K562 (cell line): ENCODE results near the gene HIF1A. TPM values are rescaled to one million over a fixed set of nuclear protein-coding genes. Genes with fewer than 3 reads are reported as not detected.

Experiments used
- ATAC-seq: fragments of 200-7000 bp; cut with Tn5 transposase; 3 replicates; pipeline ENCODE4 v1.9.1; 2020; ENCODE audit warnings: moderate library complexity
- BruUV-seq: library from RNA; stranded (reverse); fragments of 400-500 nt; replicated peaks from 2 replicates; lab custom pipeline; 2021; lab: Mats Ljungman, UMichigan
- CTCF ChIA-PET: fragments of 300-600 bp; formaldehyde crosslinking; extraction: SDS; loops from one replicate; lab custom pipeline; 2021; ENCODE audit warnings: low intra/inter-chr PET ratio; lab: Yijun Ruan, JAX
- POLR2A ChIA-PET: fragments of 300-600, 350-650 bp; sonication (Branson Sonifier 250); formaldehyde crosslinking; extraction: SDS; loops from one replicate; lab custom pipeline; 2021; ENCODE audit warnings: antibody characterized with exemption, inconsistent platforms; lab: Yijun Ruan, JAX
- DNase-seq, 4 experiments: peaks; one replicate each; pipeline versions ENCODE4 v3.0.0 to v3.0.0-alpha.2; 2011 to 2018; ENCODE audit warnings: low spot score in 3 of 4, mixed read lengths in 3 of 4; ENCODE audit errors: extremely low read depth in 1 of 4
- FAIRE-seq: peaks from 2 replicates; lab custom pipeline; 2011; peaks lifted over from hg19 to GRCh38; lab: Jason Lieb, UNC
- H2AFZ ChIP-seq: 2 replicates; pipeline ENCODE4 v1.6.0; 2011; ENCODE audit warnings: low read depth, low read length, control low read depth, inconsistent platforms
- H3K27ac ChIP-seq: fragments of 200-600 bp; 3 replicates; pipeline ENCODE4 v1.8.0; 2011; ENCODE audit warnings: low read depth, mild to moderate bottlenecking, control low read depth, inconsistent platforms, low read length, moderate library complexity, mixed read lengths; ENCODE audit errors: extremely low read depth
- H3K27me3 ChIP-seq, 2 experiments: fragments of 300-600 bp in 1 of 2; 2 replicates in 1 of 2; 3 replicates in 1 of 2; pipeline versions ENCODE4 v1.6.0 to v1.8.0; 2011; ENCODE audit warnings: inconsistent platforms in 2 of 2, low read length in 2 of 2, mild to moderate bottlenecking in 1 of 2, mixed read lengths in 1 of 2, moderate library complexity in 1 of 2; ENCODE audit not compliant: control insufficient read depth in 2 of 2, insufficient read depth in 2 of 2
- H3K36me3 ChIP-seq: fragments of 300-600 bp; 3 replicates; pipeline ENCODE4 v1.8.0; 2011; ENCODE audit warnings: mild to moderate bottlenecking, low read length, inconsistent platforms; ENCODE audit not compliant: control insufficient read depth, insufficient read depth
- H3K4me1 ChIP-seq, 2 experiments: fragments of 200-600 bp in 1 of 2; replicated peaks in 1 of 2; 2 replicates in 1 of 2; 3 replicates in 1 of 2; pipeline versions ENCODE4 v1.5.1 to v1.8.0; 2011; ENCODE audit warnings: inconsistent platforms in 2 of 2, low read length in 2 of 2, mild to moderate bottlenecking in 1 of 2, mixed read lengths in 1 of 2, moderate library complexity in 1 of 2; ENCODE audit not compliant: control insufficient read depth in 2 of 2, insufficient read depth in 2 of 2
- H3K4me2 ChIP-seq: 2 replicates; pipeline ENCODE4 v1.6.1; 2011; ENCODE audit warnings: low read length, control low read depth, inconsistent platforms, mixed read lengths; ENCODE audit not compliant: insufficient read depth
- H3K4me3 ChIP-seq: fragments of 200-600 bp; sonication (generic), shearing (Covaris generic); 2 replicates; pipeline ENCODE4 v1.5.1; 2016; ENCODE audit warnings: control low read depth, inconsistent platforms
- H3K79me2 ChIP-seq: fragments of 200-600 bp; 3 replicates; pipeline ENCODE4 v1.8.0; 2011; ENCODE audit warnings: low read length, inconsistent platforms; ENCODE audit not compliant: control insufficient read depth, insufficient read depth
- H3K9ac ChIP-seq, 2 experiments: 2 replicates each; pipeline versions ENCODE4 v1.6.0 to v1.6.1; 2011; ENCODE audit warnings: low read depth in 2 of 2, low read length in 2 of 2, control low read depth in 1 of 2, inconsistent platforms in 1 of 2, mild to moderate bottlenecking in 1 of 2, mixed read lengths in 1 of 2; ENCODE audit not compliant: insufficient read depth in 1 of 2
- H3K9me1 ChIP-seq: one replicate; pipeline ENCODE4 v1.6.0; 2011; ENCODE audit warnings: inconsistent platforms, mild to moderate bottlenecking, low read length, moderate library complexity; ENCODE audit not compliant: control insufficient read depth, insufficient read depth
- H3K9me3 ChIP-seq: replicated peaks from 2 replicates; pipeline ENCODE4 v1.5.1; 2011; ENCODE audit warnings: low read depth, low read length, inconsistent platforms; ENCODE audit not compliant: control insufficient read depth, insufficient read depth
- H4K20me1 ChIP-seq: replicated peaks from 2 replicates; pipeline ENCODE4 v1.6.1; 2011; ENCODE audit warnings: low read length, inconsistent platforms, mixed read lengths; ENCODE audit not compliant: control insufficient read depth, insufficient read depth
- KLF13 ChIP-seq: fragments of 450-650 bp; IDR thresholded peaks from 2 replicates; pipeline ENCODE4 v1.6.1; 2016; ENCODE audit warnings: missing genetic modification characterization, low read depth, mild to moderate bottlenecking, missing compliant biosample characterization, moderate library complexity, borderline replicate concordance
- RAD21 ChIP-seq, 2 experiments: fragments of 250-450 bp in 1 of 2; fragments of 450-650 bp in 1 of 2; sonication (Bioruptor Pico) in 1 of 2; formaldehyde crosslinking in 1 of 2; IDR thresholded peaks in 1 of 2; conservative IDR thresholded peaks in 1 of 2; 2 replicates each; pipeline versions ENCODE4 v1.4.0 to v1.8.0; 2020 to 2022; ENCODE audit warnings: mild to moderate bottlenecking in 2 of 2, moderate library complexity in 1 of 2
- WGBS: fragments of 100-300 bp; shearing (Covaris generic); methylation state at CpG from one replicate; pipeline ENCODE4 v1.1.6; 2016; ENCODE audit warnings: low coverage, mixed read lengths; ENCODE audit not compliant: insufficient coverage; ENCODE audit errors: missing lambda C conversion rate; 5-methylcytosine and 5-hydroxymethylcytosine counted together
- in situ Hi-C: fragments of 300-500 bp; cut with MboI; formaldehyde crosslinking; loops from 4 replicates; pipeline ENCODE4 v1.15.0; 2018; ENCODE audit warnings: inconsistent platforms, mixed read lengths
- intact Hi-C: fragments of 100-400 bp; cut with micrococcal nuclease; formaldehyde crosslinking; loops from 2 replicates; pipeline ENCODE4 v1.14.2; 2022
- polyA plus RNA-seq, 8 experiments: library from polyadenylated mRNA; depleted of rRNA in 4 of 8; stranded (reverse) in 5 of 8; unstranded in 3 of 8; fragments of >200 nt; fragmentation: Nextera tagmentation in 2 of 8; fragmentation: Illumina TruSeq in 1 of 8; extraction: Ambion mirVana in 2 of 8; extraction: Trizol in 1 of 8; gene quantifications; 2 replicates each; pipeline versions ENCODE4 v1.2.1 to v1.2.3, GENCODE V29; 2011 to 2014; ENCODE audit warnings: inconsistent platforms in 1 of 8, missing spikeins in 1 of 8
- total RNA-seq, 7 experiments: library from RNA; depleted of rRNA in 6 of 7; stranded (reverse); fragments of >200 nt in 6 of 7; fragmentation: Illumina TruSeq in 2 of 7; extraction: Trizol in 2 of 7; gene quantifications; 2 replicates each; pipeline versions ENCODE4 v1.2.1 to v1.2.3, GENCODE V29; 2011 to 2021; ENCODE audit warnings: low replicate concordance in 1 of 7
- TF ChIP-seq, protein P1 (sequence below), 3 experiments: IDR thresholded peaks in 2 of 3; conservative IDR thresholded peaks in 1 of 3; 2 replicates each; pipeline ENCODE4 v1.5.1; 2011 to 2012; ENCODE audit warnings: low read length in 3 of 3, mild to moderate bottlenecking in 3 of 3, control low read depth in 2 of 3, improper control_type of control experiment in 1 of 3, inconsistent platforms in 1 of 3, low read depth in 1 of 3, mixed read lengths in 1 of 3, moderate library complexity in 1 of 3; ENCODE audit not compliant: insufficient read depth in 2 of 3
- TF ChIP-seq, protein P2 (sequence below): fragments of 250-450 bp; sonication (Bioruptor Pico); IDR thresholded peaks from 2 replicates; pipeline ENCODE4 v1.4.0; 2020; ENCODE audit warnings: mild to moderate bottlenecking, moderate library complexity
- TF ChIP-seq, protein P3 (sequence below), 2 experiments: fragments of 450-650 bp; formaldehyde crosslinking in 1 of 2; IDR thresholded peaks; 2 replicates each; pipeline versions ENCODE4 v1.4.0 to v1.6.1; 2014 to 2020; ENCODE audit warnings: mild to moderate bottlenecking in 2 of 2, borderline replicate concordance in 1 of 2, low read depth in 1 of 2

Gene HIF1A
- total and polyA plus RNA-seq, 9 of the 15 experiments (the other 6 are each of a cell fraction or from before 2014, with no cell fraction given) = 5.9 to 35.3 (median 24.2) TPM

DNA sequence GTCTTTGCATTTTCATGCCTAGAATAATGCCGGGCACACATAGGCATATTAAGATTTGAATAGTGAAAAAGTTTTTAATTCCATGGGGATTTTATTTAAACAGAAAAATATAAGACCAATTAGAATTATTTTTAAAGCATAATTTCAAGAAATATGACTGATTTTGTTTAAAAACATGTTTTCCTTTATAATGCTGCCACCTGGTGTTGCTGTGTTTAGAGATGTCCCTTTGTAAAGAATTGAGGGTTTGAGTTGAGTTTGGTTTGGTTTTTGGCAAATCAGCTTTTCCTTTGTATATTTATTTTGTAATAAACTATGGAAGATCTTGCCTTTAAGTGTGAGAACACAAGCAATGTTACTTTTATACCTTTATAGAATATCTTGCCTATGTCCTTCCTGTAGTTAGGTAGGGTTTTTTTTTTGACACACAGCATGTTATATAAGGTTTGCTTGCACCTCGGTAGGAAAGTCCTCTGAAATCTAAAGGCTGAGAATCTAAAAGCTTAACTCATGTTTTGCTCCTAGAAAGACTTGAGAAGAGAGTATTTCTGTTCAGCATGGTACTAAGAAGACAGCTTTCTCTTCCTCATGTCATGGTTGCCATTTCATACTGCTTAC lies 35.6 kb downstream of the HIF1A start:
- ATAC-seq (no peak), DNase-seq (no peak), FAIRE-seq (no peak)
- no peak overlapping the region for H3K9ac ChIP-seq
- ChIA-PET POLR2A (interaction anchor here (0.8 kb wide), 1 partner anchor 20 kb away, joined by 3 read pairs; no protein-coding TSS in a partner anchor), CTCF (interaction anchor here (0.9 to 2.2 kb wide), 3 partner anchors 256 to 269 kb away, joined by 3 to 10 read pairs (median 4); no protein-coding TSS in a partner anchor)
- H3K27ac ChIP-seq = no peak overlapping the region
- no peaks in the 10 kb centered on the region for H3K4me1 ChIP-seq
- BruUV-seq = no TSS peak
- H3K27me3 ChIP-seq = no peaks in the 10 kb centered on the region
- no peaks in the 10 kb centered on the region for H3K9me1 ChIP-seq
- no peaks in the 10 kb centered on the region for H4K20me1 ChIP-seq
- no peaks in the 10 kb centered on the region for H3K9me3 ChIP-seq
- H3K36me3 ChIP-seq = peaks cover 89% of the 10 kb centered on the region
- H3K4me2 ChIP-seq = no peak overlapping the region
- no peak overlapping the region for H3K4me3 ChIP-seq
- H2AFZ ChIP-seq = no peak overlapping the region
- peaks cover 2% of the 10 kb centered on the region; the same call in 1 of the 3 replicates for H3K79me2 ChIP-seq
- WGBS = 86% methylated on average over 2 of the region's 2 CpGs
- in situ Hi-C loops (loop anchor here (10.0 kb wide), 1 partner anchor 266 kb away; no protein-coding TSS in a partner anchor), intact Hi-C loops (loop anchor here (2.0 kb wide), 1 partner anchor 270 kb away; no protein-coding TSS in a partner anchor)
- no peak for TF ChIP-seq KLF13 (tag)
- TF ChIP-seq, protein P1, sequence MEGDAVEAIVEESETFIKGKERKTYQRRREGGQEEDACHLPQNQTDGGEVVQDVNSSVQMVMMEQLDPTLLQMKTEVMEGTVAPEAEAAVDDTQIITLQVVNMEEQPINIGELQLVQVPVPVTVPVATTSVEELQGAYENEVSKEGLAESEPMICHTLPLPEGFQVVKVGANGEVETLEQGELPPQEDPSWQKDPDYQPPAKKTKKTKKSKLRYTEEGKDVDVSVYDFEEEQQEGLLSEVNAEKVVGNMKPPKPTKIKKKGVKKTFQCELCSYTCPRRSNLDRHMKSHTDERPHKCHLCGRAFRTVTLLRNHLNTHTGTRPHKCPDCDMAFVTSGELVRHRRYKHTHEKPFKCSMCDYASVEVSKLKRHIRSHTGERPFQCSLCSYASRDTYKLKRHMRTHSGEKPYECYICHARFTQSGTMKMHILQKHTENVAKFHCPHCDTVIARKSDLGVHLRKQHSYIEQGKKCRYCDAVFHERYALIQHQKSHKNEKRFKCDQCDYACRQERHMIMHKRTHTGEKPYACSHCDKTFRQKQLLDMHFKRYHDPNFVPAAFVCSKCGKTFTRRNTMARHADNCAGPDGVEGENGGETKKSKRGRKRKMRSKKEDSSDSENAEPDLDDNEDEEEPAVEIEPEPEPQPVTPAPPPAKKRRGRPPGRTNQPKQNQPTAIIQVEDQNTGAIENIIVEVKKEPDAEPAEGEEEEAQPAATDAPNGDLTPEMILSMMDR (IDR thresholded peaks at IDR 0.05 in 2 of 3, conservative IDR thresholded peaks at IDR 0.05 in 1 of 3; ENCODE audit: insufficient read depth in 2 of 3, low read depth in 1 of 3, low read length in 3 of 3) = peak in 2 of 3 experiments; percentile 11 to 38; a peak in 3 of 6 replicates
- TF ChIP-seq, protein P2, sequence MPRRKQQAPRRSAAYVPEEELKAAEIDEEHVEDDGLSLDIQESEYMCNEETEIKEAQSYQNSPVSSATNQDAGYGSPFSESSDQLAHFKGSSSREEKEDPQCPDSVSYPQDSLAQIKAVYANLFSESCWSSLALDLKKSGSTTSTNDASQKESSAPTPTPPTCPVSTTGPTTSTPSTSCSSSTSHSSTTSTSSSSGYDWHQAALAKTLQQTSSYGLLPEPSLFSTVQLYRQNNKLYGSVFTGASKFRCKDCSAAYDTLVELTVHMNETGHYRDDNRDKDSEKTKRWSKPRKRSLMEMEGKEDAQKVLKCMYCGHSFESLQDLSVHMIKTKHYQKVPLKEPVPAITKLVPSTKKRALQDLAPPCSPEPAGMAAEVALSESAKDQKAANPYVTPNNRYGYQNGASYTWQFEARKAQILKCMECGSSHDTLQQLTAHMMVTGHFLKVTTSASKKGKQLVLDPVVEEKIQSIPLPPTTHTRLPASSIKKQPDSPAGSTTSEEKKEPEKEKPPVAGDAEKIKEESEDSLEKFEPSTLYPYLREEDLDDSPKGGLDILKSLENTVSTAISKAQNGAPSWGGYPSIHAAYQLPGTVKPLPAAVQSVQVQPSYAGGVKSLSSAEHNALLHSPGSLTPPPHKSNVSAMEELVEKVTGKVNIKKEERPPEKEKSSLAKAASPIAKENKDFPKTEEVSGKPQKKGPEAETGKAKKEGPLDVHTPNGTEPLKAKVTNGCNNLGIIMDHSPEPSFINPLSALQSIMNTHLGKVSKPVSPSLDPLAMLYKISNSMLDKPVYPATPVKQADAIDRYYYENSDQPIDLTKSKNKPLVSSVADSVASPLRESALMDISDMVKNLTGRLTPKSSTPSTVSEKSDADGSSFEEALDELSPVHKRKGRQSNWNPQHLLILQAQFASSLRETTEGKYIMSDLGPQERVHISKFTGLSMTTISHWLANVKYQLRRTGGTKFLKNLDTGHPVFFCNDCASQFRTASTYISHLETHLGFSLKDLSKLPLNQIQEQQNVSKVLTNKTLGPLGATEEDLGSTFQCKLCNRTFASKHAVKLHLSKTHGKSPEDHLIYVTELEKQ (CRISPR knock-in tag) = no peak
- TF ChIP-seq, protein P3, sequence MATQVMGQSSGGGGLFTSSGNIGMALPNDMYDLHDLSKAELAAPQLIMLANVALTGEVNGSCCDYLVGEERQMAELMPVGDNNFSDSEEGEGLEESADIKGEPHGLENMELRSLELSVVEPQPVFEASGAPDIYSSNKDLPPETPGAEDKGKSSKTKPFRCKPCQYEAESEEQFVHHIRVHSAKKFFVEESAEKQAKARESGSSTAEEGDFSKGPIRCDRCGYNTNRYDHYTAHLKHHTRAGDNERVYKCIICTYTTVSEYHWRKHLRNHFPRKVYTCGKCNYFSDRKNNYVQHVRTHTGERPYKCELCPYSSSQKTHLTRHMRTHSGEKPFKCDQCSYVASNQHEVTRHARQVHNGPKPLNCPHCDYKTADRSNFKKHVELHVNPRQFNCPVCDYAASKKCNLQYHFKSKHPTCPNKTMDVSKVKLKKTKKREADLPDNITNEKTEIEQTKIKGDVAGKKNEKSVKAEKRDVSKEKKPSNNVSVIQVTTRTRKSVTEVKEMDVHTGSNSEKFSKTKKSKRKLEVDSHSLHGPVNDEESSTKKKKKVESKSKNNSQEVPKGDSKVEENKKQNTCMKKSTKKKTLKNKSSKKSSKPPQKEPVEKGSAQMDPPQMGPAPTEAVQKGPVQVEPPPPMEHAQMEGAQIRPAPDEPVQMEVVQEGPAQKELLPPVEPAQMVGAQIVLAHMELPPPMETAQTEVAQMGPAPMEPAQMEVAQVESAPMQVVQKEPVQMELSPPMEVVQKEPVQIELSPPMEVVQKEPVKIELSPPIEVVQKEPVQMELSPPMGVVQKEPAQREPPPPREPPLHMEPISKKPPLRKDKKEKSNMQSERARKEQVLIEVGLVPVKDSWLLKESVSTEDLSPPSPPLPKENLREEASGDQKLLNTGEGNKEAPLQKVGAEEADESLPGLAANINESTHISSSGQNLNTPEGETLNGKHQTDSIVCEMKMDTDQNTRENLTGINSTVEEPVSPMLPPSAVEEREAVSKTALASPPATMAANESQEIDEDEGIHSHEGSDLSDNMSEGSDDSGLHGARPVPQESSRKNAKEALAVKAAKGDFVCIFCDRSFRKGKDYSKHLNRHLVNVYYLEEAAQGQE (IDR thresholded peaks at IDR 0.05; ENCODE audit: borderline replicate concordance) = peak; percentile 21; the same call in 1 of the 2 replicates
- TF ChIP-seq, protein P3 (CRISPR knock-in tag; IDR thresholded peaks at IDR 0.05; ENCODE audit: low read depth) = no peak
- TF ChIP-seq RAD21 (CRISPR knock-in tag; conservative IDR thresholded peaks at IDR 0.05 in 1 of 2, IDR thresholded peaks at IDR 0.05 in 1 of 2) = peak; percentile 46 to 63; a peak in 3 of 4 replicates
